Activated T-cell treated with anti-CD3 and anti-CD28 coated beads, Interleukin-2, amount 50 U/mL, for 24 hours (primary cell): ENCODE measurements around the gene GNMT.
"Not testable (repeated sequence)": the region's sequence is repeated elsewhere in the genome, so short reads cannot be mapped to it uniquely, and the experiment has no call there.

Experiments
- DNase-seq: peaks from one replicate; pipeline ENCODE4 v3.0.0-alpha.2; 2020
- H3K27ac Mint-ChIP-seq: 2 replicates; pipeline ENCODE4 v1.8.0; 2020; ENCODE audit warnings: mild to moderate bottlenecking, mixed read lengths
- H3K27me3 Mint-ChIP-seq: 2 replicates; pipeline ENCODE4 v1.8.0; 2020; ENCODE audit warnings: mixed read lengths
- H3K36me3 Mint-ChIP-seq: 2 replicates; pipeline ENCODE4 v1.8.0; 2020; ENCODE audit warnings: low read depth, mixed read lengths
- H3K4me1 Mint-ChIP-seq: 2 replicates; pipeline ENCODE4 v1.8.0; 2020; ENCODE audit warnings: low read depth, mixed read lengths
- H3K4me3 Mint-ChIP-seq: 2 replicates; pipeline ENCODE4 v1.8.0; 2020; ENCODE audit warnings: mild to moderate bottlenecking, moderate library complexity, mixed read lengths
- H3K9me3 Mint-ChIP-seq: 2 replicates; pipeline ENCODE4 v1.8.0; 2020; ENCODE audit warnings: mixed read lengths

The GNMT gene

DNA sequence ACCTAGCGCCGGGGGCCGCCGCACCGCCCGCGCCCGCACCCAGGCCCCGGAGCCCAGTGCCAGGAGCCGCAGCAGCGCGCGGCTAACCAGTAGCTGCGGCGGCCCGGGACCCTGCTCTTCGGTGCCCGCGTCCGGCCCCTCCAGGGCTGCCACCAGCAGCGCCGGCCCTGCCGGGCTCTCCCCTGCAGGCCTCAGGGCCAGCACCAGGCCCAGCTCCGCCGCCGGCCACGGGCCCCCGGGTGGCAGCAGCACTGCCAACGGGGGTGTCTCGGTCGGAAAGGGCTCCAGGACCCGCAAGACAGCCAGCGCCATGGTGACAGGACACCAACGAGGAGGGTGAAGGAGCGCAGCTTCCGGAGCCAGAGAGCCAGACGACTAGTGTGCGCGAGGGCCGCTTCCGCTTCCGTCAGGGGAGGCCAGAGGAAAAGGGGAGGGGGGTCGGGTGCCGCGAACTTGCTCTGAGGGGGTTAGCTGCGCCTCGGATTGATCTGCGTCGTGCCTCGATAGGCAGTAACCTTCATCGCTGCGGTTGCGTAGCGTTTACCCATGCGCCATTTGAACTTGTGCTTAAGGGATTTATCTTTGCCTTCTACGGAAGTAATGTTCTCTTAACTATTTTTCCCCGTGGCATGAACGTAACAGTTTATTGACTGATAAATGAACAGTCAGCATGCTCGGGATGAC, 18.4 kb downstream of the GNMT start, which contains the start of gene PEX6:
Gene PEX6, minus strand, starts transcription at position 343 of the 684 bp plus-strand sequence. Its CDS starts 31 bp downstream, at position 312.
- no peaks in the 10 kb centered on the region for H3K27me3 Mint-ChIP-seq
- no peaks in the 10 kb centered on the region for H3K9me3 Mint-ChIP-seq
- H3K36me3 Mint-ChIP-seq: peaks cover 35% of the 10 kb centered on the region
- peak; percentile 94 for DNase-seq
- H3K27ac Mint-ChIP-seq: peak within 1 kb of the TSS; percentile 95
- peaks cover 51% of the 10 kb centered on the region for H3K4me1 Mint-ChIP-seq
- peak within 1 kb of the TSS; percentile 93 for H3K4me3 Mint-ChIP-seq

DNA sequence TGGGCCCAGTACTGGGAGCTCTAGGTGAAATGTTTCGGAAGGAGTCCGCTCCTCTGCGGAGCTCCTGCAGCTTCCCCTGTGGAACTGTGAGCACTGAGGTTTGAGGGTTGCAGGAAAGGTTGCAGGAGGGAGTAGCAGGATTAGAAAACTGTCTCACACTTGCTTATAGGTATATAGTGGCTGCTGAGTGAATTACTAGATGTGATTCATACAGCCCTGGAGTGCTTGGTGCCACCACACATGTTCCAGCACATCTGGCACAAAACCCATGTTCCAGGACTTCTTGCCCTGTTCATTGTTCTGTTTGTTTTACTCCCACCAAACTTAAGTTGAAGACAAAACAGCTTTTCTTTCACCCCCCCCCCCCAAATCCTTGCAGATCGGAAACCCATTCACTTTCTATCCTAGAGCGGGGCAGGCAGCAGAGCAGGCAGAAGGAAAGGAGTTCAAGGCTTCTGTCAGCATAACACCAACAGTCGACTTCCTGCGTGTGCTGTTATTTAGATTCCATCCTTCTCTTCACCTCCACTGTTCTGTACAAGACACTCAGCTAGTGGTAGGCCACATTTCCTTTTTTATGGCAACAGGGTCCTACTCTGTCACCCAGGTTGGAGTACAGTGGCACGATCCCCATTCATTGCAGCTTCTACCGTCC, 19.1 kb downstream of the GNMT start:
- peak overlapping the region; percentile 82 for H3K4me3 Mint-ChIP-seq
- H3K36me3 Mint-ChIP-seq: peaks cover 32% of the 10 kb centered on the region
- H3K27me3 Mint-ChIP-seq: no peaks in the 10 kb centered on the region
- no peaks in the 10 kb centered on the region for H3K9me3 Mint-ChIP-seq
- peaks cover 50% of the 10 kb centered on the region for H3K4me1 Mint-ChIP-seq
- H3K27ac Mint-ChIP-seq: peak overlapping the region; percentile 95
- DNase-seq: no peak

DNA sequence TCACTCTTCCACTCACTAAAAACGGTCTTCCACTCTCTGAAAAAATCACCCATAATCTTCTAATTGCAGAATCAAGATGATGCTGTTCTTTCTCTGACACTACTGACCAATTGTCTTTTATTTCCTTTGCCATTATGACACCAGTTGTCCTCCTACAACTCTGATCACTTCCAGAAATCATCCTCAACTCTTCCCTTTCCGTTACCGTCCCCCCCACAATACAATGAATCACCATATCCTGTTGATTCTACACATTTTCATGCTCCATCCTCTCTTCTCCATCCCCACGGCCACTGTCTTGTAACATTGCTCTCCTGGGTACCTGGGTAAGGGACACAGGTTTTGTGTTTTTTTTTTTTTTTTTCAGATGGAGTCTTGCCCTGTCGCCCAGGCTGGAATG, 21.3 kb downstream of the GNMT start:
- H3K36me3 Mint-ChIP-seq: peaks cover 25% of the 10 kb centered on the region
- H3K9me3 Mint-ChIP-seq: no peaks in the 10 kb centered on the region
- peaks cover 52% of the 10 kb centered on the region for H3K4me1 Mint-ChIP-seq
- no peaks in the 10 kb centered on the region for H3K27me3 Mint-ChIP-seq
- peak overlapping the region; percentile 13 for H3K27ac Mint-ChIP-seq
- H3K4me3 Mint-ChIP-seq: no peak overlapping the region
- no peak for DNase-seq

DNA sequence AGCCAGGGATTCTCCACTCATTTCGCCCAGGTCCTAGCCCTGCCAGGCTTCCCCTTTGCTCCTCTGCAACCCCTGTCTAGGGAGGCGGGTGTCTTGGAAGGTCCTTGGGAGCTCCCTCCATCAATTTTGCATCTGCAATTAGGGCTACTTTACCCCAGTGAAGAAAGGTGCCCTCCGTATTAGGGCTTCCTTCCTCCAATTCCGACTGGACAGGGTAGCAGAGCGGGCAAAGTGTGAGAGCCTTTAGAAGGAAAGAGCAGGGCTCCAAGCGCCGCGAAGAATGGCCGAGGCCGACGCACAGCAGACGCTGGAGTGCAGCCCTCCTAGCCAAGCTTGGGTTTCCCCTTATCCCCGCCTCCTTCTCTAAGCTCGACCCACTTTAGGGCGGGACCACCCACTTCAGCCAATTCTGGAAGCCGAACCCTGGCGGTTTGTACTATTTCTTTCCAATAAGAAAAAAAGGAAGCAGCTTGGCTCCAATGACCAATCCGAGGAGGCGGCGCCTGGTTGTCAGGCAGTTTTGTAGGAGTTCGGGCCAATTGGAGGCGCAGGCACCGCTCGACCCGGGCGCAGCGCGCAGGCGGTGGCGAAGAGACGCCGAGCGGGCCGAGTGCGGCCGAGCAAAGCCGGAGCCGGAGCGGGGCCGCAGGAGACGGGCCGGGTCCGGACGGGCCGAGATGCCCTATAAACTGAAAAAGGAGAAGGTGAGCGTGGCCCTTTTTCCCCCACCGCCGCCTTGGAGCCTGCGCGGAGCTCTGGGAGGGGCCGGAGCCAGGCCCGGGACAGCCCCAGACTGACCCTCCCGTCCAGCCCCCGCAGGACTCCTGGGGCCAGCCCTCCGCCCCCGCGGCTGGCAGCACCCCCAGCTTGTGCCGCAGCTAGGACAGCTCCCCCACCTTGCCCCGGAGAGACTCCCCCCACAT, 23.7 kb downstream of the GNMT start, which contains the start of gene PPP2R5D:
Gene PPP2R5D, plus strand, starts transcription at position 570 of the 923 bp plus-strand sequence. Its CDS starts 108 bp downstream, at position 678.
- Mint-ChIP-seq H3K27ac (peak within 1 kb of the TSS; percentile 87), H3K36me3 (peaks cover 33% of the 10 kb centered on the region), H3K9me3 (no peaks in the 10 kb centered on the region), H3K4me1 (peaks cover 63% of the 10 kb centered on the region), H3K27me3 (no peaks in the 10 kb centered on the region), H3K4me3 (peak within 1 kb of the TSS; percentile 84)
- peak; percentile 95 for DNase-seq

DNA sequence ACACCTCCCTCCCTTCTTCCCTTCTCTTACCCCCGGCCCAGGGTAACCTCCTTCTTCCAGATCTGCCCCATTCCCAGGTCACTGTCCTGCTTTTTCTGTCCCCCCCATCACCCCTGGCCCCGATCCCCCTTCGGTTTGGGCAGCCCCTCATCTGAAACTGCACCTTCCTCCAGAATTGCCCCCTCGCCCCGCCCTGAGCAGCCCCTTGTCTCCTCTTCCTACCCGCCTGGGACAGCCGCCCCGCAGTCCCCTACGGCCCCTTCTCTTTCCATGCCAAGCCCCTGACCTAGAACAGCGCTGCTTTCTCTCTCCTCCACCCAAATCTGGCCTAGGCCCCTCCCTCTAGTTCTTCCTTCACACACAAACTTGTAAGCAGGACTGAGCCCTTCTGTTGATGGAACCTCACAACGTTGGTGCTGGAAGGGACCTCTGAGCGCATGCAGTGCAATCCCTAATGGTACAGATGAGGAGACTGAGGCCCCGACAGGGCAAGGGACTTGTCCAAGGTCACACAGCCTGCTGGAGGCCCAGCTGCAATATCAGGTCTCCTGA, 24.4 kb downstream of the GNMT start:
- H3K4me1 Mint-ChIP-seq: peaks cover 60% of the 10 kb centered on the region
- DNase-seq: peak; percentile 47
- peaks cover 41% of the 10 kb centered on the region for H3K36me3 Mint-ChIP-seq
- no peaks in the 10 kb centered on the region for H3K9me3 Mint-ChIP-seq
- H3K4me3 Mint-ChIP-seq: peak overlapping the region; percentile 84
- H3K27me3 Mint-ChIP-seq: no peaks in the 10 kb centered on the region
- peak overlapping the region; percentile 87 for H3K27ac Mint-ChIP-seq

DNA sequence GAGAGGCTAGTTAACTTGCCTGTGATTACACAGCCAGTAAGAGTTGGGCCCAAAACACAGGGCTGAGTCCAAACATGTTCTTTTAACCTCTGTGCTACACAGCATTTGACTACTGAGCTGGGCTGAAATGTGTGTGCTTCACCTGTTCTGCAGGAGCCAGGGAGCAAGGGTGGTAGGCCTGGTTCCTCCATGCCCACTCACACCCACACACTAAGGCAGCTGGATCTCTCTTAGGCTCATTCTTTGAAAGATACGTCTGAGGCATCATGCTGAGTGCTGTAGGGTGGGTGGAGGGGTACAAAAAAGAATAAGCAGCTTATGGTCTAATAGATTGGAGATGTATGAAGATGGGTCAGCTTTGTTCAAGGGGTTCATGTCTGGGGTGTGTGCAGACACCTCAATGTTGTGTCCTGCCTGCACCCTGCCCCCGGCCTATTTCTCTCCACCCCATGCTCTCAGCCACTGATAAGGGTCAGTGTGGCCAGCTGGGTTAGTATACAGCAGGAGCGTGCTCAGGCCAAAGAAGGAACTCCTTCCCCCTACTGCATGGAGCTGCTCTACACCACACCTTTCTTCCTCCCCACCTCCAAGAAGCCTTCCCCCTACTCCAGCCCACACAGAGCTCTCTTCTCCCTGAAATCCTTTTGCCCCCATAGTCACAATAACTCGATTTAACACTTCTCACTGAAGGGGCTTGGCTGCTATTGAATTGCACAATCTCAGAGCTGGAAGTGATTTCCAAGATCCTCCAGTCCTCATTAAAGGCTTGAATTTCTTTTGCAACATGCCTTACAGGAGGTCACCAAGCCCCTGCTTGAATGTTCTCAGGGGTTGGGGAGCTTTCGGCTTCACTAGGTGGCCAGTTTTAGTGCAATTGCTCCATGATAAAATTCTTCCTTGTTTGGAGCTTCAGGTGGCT, 27.2 kb downstream of the GNMT start:
- no peaks in the 10 kb centered on the region for H3K27me3 Mint-ChIP-seq
- peaks cover 57% of the 10 kb centered on the region for H3K36me3 Mint-ChIP-seq
- H3K27ac Mint-ChIP-seq: no peak overlapping the region
- no peaks in the 10 kb centered on the region for H3K9me3 Mint-ChIP-seq
- DNase-seq: no peak
- H3K4me3 Mint-ChIP-seq: no peak overlapping the region
- peaks cover 55% of the 10 kb centered on the region for H3K4me1 Mint-ChIP-seq

DNA sequence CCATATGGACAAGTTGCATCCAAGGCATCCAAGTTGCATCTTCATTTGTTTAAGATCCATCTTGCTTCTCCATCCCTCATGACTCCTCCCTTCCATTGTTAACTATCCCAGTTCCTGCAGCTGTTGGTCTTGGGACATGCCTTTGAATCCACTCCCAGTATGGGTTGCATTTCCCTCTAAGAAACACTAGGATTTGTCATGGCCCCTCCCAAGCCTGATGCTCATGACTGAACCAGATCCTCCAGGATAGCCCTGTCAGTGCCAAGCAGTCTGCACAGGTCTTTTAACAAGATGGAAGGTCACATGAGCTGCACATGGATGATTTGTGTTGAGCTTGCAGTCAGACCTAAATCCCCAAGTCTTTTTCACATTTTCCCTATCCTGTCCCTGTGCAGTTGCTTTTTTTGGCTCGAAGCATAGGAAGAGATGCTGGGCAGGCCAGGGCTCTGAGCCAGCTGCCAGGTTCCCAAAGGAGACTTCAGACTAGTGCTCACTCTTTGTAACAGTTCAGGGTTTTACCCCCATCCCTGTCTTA, 28.0 kb downstream of the GNMT start:
- Mint-ChIP-seq H3K36me3 (peaks cover 61% of the 10 kb centered on the region), H3K27me3 (no peaks in the 10 kb centered on the region), H3K9me3 (no peaks in the 10 kb centered on the region), H3K4me1 (peaks cover 56% of the 10 kb centered on the region), H3K4me3 (no peak overlapping the region), H3K27ac (no peak overlapping the region)
- DNase-seq: no peak

DNA sequence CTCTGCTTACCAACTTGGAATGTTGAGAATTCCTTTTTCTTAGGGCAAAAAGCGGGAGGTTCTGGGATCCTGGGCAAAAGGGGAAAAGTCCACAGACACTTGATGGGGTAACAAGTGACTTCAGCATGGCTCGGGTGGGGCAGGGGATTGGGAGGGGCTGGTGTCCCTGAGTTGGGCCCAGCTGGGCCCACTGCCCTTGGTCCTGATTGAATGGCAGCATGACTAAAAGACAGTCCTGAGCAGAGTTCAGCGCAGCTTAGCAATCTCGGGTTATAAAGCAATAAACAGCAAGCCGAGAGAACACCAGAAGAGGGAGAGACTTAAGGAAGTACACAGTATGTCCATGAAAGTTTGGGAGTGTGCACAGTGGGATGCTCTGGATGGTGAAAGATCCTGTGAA, 29.4 kb downstream of the GNMT start:
- no peaks in the 10 kb centered on the region for H3K27me3 Mint-ChIP-seq
- H3K9me3 Mint-ChIP-seq: no peaks in the 10 kb centered on the region
- H3K4me1 Mint-ChIP-seq: peaks cover 53% of the 10 kb centered on the region
- H3K4me3 Mint-ChIP-seq: no peak overlapping the region
- H3K27ac Mint-ChIP-seq: no peak overlapping the region
- peaks cover 66% of the 10 kb centered on the region for H3K36me3 Mint-ChIP-seq
- DNase-seq: no peak

DNA sequence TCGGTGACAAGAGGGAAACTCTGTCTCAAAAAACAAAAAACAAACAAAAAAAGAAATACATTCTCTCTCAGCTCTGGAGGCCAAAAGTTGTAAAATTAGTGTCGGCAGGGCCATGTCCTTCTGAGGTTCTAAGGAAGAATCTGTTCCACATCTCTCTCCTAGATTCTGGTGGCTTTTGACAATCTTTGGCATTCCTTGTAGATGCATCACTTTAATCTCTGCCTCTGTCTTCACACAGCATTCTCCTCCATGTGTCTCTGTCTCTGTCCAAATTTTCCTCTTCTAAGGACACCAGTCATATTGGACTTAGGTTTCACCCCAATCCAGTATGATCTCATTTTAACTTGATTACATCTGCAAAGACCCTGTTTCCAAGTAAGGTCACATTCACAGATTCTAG, 32.9 kb downstream of the GNMT start:
- peaks cover 27% of the 10 kb centered on the region for H3K4me1 Mint-ChIP-seq
- H3K9me3 Mint-ChIP-seq: no peaks in the 10 kb centered on the region
- peak overlapping the region; percentile 5 for H3K27ac Mint-ChIP-seq
- no peak overlapping the region for H3K4me3 Mint-ChIP-seq
- no peaks in the 10 kb centered on the region for H3K27me3 Mint-ChIP-seq
- H3K36me3 Mint-ChIP-seq: peaks cover 44% of the 10 kb centered on the region
- DNase-seq: no peak

DNA sequence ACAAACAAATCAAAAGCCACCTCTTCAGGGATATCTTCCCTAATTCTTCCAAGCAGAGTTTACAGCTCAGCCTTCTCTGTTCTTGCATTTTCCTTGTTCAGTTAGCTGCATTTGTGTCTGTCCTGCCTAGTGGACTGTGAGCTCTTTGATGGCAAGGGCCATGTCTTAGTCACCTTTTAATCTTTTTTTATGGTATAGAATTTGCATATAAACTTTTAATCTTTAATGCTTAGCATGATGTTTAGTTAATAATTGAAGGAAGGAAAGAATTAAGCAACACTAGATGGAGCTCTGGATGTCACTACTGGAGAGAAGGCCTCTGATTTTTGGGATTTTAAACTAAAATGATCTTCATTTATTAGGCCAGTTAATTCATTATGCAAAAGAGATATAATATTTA, 36.0 kb downstream of the GNMT start:
- no peaks in the 10 kb centered on the region for H3K27me3 Mint-ChIP-seq
- no peak overlapping the region for H3K27ac Mint-ChIP-seq
- H3K4me1 Mint-ChIP-seq: peaks cover 11% of the 10 kb centered on the region
- H3K9me3 Mint-ChIP-seq: no peaks in the 10 kb centered on the region
- no peak for DNase-seq
- H3K36me3 Mint-ChIP-seq: peaks cover 23% of the 10 kb centered on the region
- no peak overlapping the region for H3K4me3 Mint-ChIP-seq

DNA sequence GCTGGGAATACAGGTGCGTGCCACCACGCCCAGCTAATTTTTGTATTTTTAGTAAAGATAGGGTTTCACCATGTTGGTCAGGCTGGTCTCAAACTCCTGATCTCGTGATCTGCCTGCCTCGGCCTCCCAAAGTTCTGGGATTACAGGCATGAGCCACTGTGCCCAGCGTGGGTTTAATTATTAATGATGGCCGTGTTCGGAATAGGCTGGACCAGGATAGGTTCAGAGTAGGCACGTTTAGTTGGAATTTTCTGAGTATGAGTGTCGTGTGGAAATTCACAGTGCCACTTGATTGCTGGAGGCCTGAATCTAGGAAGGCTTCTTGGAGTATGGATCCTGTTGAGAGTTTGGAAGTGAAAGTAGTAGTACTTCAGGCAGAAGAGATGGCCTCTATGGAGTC, 37.7 kb downstream of the GNMT start:
- H3K36me3 Mint-ChIP-seq: peaks cover 21% of the 10 kb centered on the region
- H3K4me3 Mint-ChIP-seq, H3K9me3 Mint-ChIP-seq, H3K27ac Mint-ChIP-seq, DNase-seq, H3K27me3 Mint-ChIP-seq: not testable (repeated sequence)
- H3K4me1 Mint-ChIP-seq: peaks cover 11% of the 10 kb centered on the region

DNA sequence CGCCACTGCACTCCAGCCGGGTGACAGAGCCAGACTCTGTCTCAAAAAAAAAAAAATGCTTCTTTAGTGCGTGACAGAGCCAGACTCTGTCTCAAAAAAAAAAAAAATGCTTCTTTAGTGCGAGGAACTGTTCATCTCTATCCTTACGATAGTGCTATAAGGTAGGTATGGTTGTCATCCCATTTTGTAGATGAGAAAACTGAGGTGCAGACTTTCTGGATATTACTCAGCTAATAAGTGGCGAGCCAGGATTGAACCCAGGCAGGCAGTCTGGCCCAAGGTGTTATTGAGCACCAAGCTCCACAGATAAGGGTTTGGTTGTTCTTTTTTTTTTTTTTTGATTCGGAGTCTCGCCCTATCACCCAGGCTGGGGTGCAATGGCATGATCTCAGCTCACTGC, 41.3 kb downstream of the GNMT start:
- H3K27me3 Mint-ChIP-seq: no peaks in the 10 kb centered on the region
- H3K9me3 Mint-ChIP-seq: no peaks in the 10 kb centered on the region
- DNase-seq: no peak
- no peak overlapping the region for H3K27ac Mint-ChIP-seq
- H3K36me3 Mint-ChIP-seq: peaks cover 26% of the 10 kb centered on the region
- H3K4me3 Mint-ChIP-seq: no peak overlapping the region
- H3K4me1 Mint-ChIP-seq: peaks cover 4% of the 10 kb centered on the region

DNA sequence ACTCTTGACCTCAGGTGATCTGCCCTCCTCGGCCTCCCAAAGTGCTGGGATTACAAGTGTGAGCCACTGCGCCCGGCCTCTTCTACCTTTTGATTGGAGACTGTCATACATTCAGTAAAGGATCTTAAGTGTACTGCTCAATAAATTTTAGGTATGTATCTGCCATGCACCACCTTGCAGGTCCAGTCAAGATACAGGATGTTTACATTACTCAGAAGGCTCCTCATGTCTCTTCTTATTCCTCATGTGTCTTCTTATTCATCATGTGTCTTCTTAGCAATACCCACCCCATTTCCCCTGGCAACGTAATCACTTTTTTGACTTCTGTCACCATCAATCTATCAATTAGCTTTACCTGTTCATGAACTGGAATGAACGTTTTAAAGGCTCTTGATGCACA, 45.3 kb downstream of the GNMT start:
- Mint-ChIP-seq H3K27ac (peak overlapping the region; percentile 42), H3K36me3 (peaks cover 60% of the 10 kb centered on the region), H3K4me1 (peaks cover 4% of the 10 kb centered on the region)

More for the DNA sequence above, 45.3 kb downstream of the GNMT start:
- no peak for DNase-seq
- H3K4me3 Mint-ChIP-seq: no peak overlapping the region
- H3K27me3 Mint-ChIP-seq: no peaks in the 10 kb centered on the region
- no peaks in the 10 kb centered on the region for H3K9me3 Mint-ChIP-seq
